Endothelial cell of umbilical vein (primary cell): ENCODE data around the gene WNT9B. TPM values are rescaled to one million over a fixed set of nuclear protein-coding genes. Genes with fewer than 3 reads are reported as not detected.

Experiments used
- BruUV-seq: library from RNA; stranded (reverse); fragments of 400-500 nt; replicated peaks from 2 replicates; lab custom pipeline; 2021; lab: Mats Ljungman, UMichigan
- CTCF ChIA-PET: fragments of 300-600, 350-600 bp; sonication (Branson Sonifier 250); formaldehyde crosslinking; loops from one replicate; lab custom pipeline; 2021; ENCODE audit warnings: antibody characterized with exemption, inconsistent platforms; lab: Charles Lee
- POLR2A ChIA-PET: fragments of 300-600, 350-600 bp; sonication (Branson Sonifier 250); formaldehyde crosslinking; loops from one replicate; lab custom pipeline; 2021; ENCODE audit warnings: antibody characterized with exemption, inconsistent platforms; lab: Charles Lee
- DNase-seq: peaks from one replicate; pipeline ENCODE4 v3.0.0-alpha.2; 2011; ENCODE audit warnings: low read depth, low spot score
- FAIRE-seq: peaks from 2 replicates; lab custom pipeline; 2011; peaks lifted over from hg19 to GRCh38; lab: Jason Lieb, UNC
- H2AFZ ChIP-seq: 2 replicates; pipeline ENCODE4 v1.6.0; 2012; ENCODE audit warnings: low read depth, low read length, control low read depth, inconsistent platforms
- H3K27ac ChIP-seq: 2 replicates; pipeline ENCODE4 v1.5.1; 2011; ENCODE audit warnings: low read depth, mild to moderate bottlenecking, control low read depth, low read length, moderate library complexity; ENCODE audit not compliant: insufficient read depth
- H3K27me3 ChIP-seq, 2 experiments: 2 replicates each; pipeline versions ENCODE4 v1.6.0 to v1.6.1; 2011; ENCODE audit warnings: low read length in 2 of 2, mixed read lengths in 1 of 2; ENCODE audit not compliant: control insufficient read depth in 2 of 2, insufficient read depth in 2 of 2
- H3K36me3 ChIP-seq, 2 experiments: 2 replicates in 1 of 2; 3 replicates in 1 of 2; pipeline ENCODE4 v1.5.1; 2011; ENCODE audit warnings: low read length in 2 of 2, mild to moderate bottlenecking in 1 of 2, moderate library complexity in 1 of 2; ENCODE audit not compliant: control insufficient read depth in 2 of 2, insufficient read depth in 2 of 2; ENCODE audit errors: extremely low read depth in 1 of 2
- H3K4me1 ChIP-seq: 3 replicates; pipeline ENCODE4 v1.5.1; 2011; ENCODE audit warnings: mild to moderate bottlenecking, low read length; ENCODE audit not compliant: control insufficient read depth, insufficient read depth; ENCODE audit errors: extremely low read depth
- H3K4me2 ChIP-seq: 2 replicates; pipeline ENCODE4 v1.6.1; 2011; ENCODE audit warnings: low read length, control low read depth, mixed read lengths; ENCODE audit not compliant: insufficient read depth
- H3K4me3 ChIP-seq, 3 experiments: fragments of 200-600 bp in 1 of 3; sonication (generic), shearing (Covaris generic) in 1 of 3; replicated peaks in 1 of 3; 2 replicates each; pipeline ENCODE4 v1.5.1; 2011 to 2016; ENCODE audit warnings: control low read depth in 3 of 3, low read length in 3 of 3, mild to moderate bottlenecking in 2 of 3, inconsistent platforms in 1 of 3, low read depth in 1 of 3, moderate library complexity in 1 of 3; ENCODE audit not compliant: insufficient read depth in 1 of 3
- H3K79me2 ChIP-seq: 2 replicates; pipeline ENCODE4 v1.6.0; 2012; ENCODE audit warnings: low read length, inconsistent platforms; ENCODE audit not compliant: control insufficient read depth, insufficient read depth
- H3K9ac ChIP-seq: replicated peaks from 2 replicates; pipeline ENCODE3; 2011; ENCODE audit warnings: low read length, control low read depth; ENCODE audit not compliant: insufficient read depth; ENCODE audit errors: extremely low read depth
- H3K9me1 ChIP-seq: replicated peaks from 3 replicates; pipeline ENCODE4 v1.6.0; 2011; ENCODE audit warnings: mild to moderate bottlenecking, low read length; ENCODE audit not compliant: control insufficient read depth, insufficient read depth; ENCODE audit errors: extremely low read depth
- H3K9me3 ChIP-seq: replicated peaks from 2 replicates; pipeline ENCODE4 v1.5.1; 2012; ENCODE audit warnings: low read length, inconsistent platforms; ENCODE audit not compliant: control insufficient read depth, insufficient read depth
- H4K20me1 ChIP-seq: replicated peaks from 2 replicates; pipeline ENCODE3; 2011; ENCODE audit warnings: mild to moderate bottlenecking, low read length; ENCODE audit not compliant: control insufficient read depth, insufficient read depth; ENCODE audit errors: extremely low read depth
- CTCF ChIP-seq, 2 donors: IDR thresholded peaks; 1 replicate in 1 of 2; 2 replicates in 1 of 2; pipeline ENCODE4 v1.5.1; 2011; ENCODE audit warnings: low read length in 2 of 2, mild to moderate bottlenecking in 2 of 2, moderate library complexity in 2 of 2, control low read depth in 1 of 2, inconsistent platforms in 1 of 2, low read depth in 1 of 2; ENCODE audit not compliant: insufficient read depth in 1 of 2; ENCODE audit errors: extremely low read depth in 1 of 2
- EZH2 ChIP-seq: IDR thresholded peaks from 2 replicates; pipeline ENCODE4 v1.6.1; 2012; ENCODE audit warnings: borderline replicate concordance, low read depth, mild to moderate bottlenecking, moderate library complexity, low read length, inconsistent platforms; ENCODE audit not compliant: severe bottlenecking
- FOS ChIP-seq: IDR thresholded peaks from 2 replicates; pipeline ENCODE4 v1.6.1; 2011; ENCODE audit warnings: mild to moderate bottlenecking, low read length, moderate library complexity, borderline replicate concordance; ENCODE audit not compliant: insufficient read depth
- GATA2 ChIP-seq: IDR thresholded peaks from 2 replicates; pipeline ENCODE4 v1.7.0; 2011; ENCODE audit warnings: low read depth, mild to moderate bottlenecking, moderate library complexity, mixed read lengths, low read length; ENCODE audit not compliant: insufficient read length, insufficient read depth
- JUN ChIP-seq: IDR thresholded peaks from 2 replicates; pipeline ENCODE4 v1.6.1; 2011; ENCODE audit warnings: borderline replicate concordance, low read depth; ENCODE audit not compliant: insufficient read length, insufficient read depth
- MAX ChIP-seq: IDR thresholded peaks from 2 replicates; pipeline ENCODE4 v1.6.1; 2011; ENCODE audit not compliant: insufficient read depth, insufficient read length
- MYC ChIP-seq: IDR thresholded peaks from one replicate; pipeline ENCODE4 v1.6.1; 2011; ENCODE audit warnings: mild to moderate bottlenecking, low read depth, low read length
- POLR2A ChIP-seq: IDR thresholded peaks from 2 replicates; pipeline ENCODE4 v1.6.1; 2012; ENCODE audit warnings: low read depth, mild to moderate bottlenecking, control low read depth, low read length
- POLR2AphosphoS5 ChIP-seq: IDR thresholded peaks from 2 replicates; pipeline ENCODE4 v1.6.1; 2012; ENCODE audit warnings: low read depth, mild to moderate bottlenecking, control low read depth, low read length, moderate library complexity; ENCODE audit not compliant: insufficient read depth
- dilution Hi-C: fragments of 300-500 bp; cut with MboI; formaldehyde crosslinking; loops from one replicate; pipeline ENCODE4 v1.15.0; 2019; ENCODE audit warnings: low sequenced_read_pairs; ENCODE audit not compliant: extremely low pct_ligation_motif_present
- intact Hi-C: fragments of 100-400 bp; cut with micrococcal nuclease; formaldehyde crosslinking; loops from one replicate; pipeline ENCODE4 v1.10.0; 2022
- polyA plus RNA-seq, 4 experiments: library from polyadenylated mRNA; depleted of rRNA in 3 of 4; stranded (reverse) in 3 of 4; unstranded in 1 of 4; fragments of >200 nt; gene quantifications; 2 replicates each; pipeline versions ENCODE4 v1.2.1 to v1.2.3, GENCODE V29; 2011 to 2012; ENCODE audit warnings: missing spikeins in 1 of 4
- total RNA-seq: library from RNA; stranded (reverse); gene quantifications from 2 replicates; pipeline ENCODE4 v1.2.3, GENCODE V29; 2021

WNT9B gene
- total and polyA plus RNA-seq, 2 donors (not counting 3 experiments of a cell fraction or from before 2014, with no cell fraction given), result not detected

GRCh38 chr17:46833840-46834208, 17.6 kb upstream of the WNT9B start:
- H3K9ac ChIP-seq, result no peak overlapping the region
- no peak overlapping the region for H3K4me3 ChIP-seq
- no peaks in the 10 kb centered on the region for H3K36me3 ChIP-seq
- H3K9me3 ChIP-seq, result no peaks in the 10 kb centered on the region
- intact Hi-C loops (loop anchor here (10.0 kb wide), 1 partner anchor 49 kb away; no protein-coding TSS in a partner anchor), dilution Hi-C loops (no loop called here)
- POLR2A ChIA-PET, result no interaction called here
- no peaks in the 10 kb centered on the region for H3K4me1 ChIP-seq
- no peaks in the 10 kb centered on the region for H3K79me2 ChIP-seq
- no peak overlapping the region for H3K4me2 ChIP-seq
- CTCF ChIA-PET, result interaction anchor here (1.2 to 3.8 kb wide), 4 partner anchors 8 to 72 kb away, joined by 3 to 34 read pairs (median 14); no protein-coding TSS in a partner anchor
- FAIRE-seq, result no peak
- no TSS peak for BruUV-seq
- H2AFZ ChIP-seq, result no peak overlapping the region
- no peak overlapping the region for H3K27ac ChIP-seq
- peaks cover 3 to 4% of the 10 kb centered on the region in 2 experiments for H3K27me3 ChIP-seq
- no peak for TF ChIP-seq CTCF (IDR thresholded peaks at IDR 0.05; ENCODE audit: extremely low read depth in 1 of 2, insufficient read depth in 1 of 2, low read depth in 1 of 2, low read length in 2 of 2)
- no peak for TF ChIP-seq POLR2AphosphoS5
- TF ChIP-seq GATA2, result no peak
- no peak for TF ChIP-seq MAX
- no peak for TF ChIP-seq POLR2A
- no peak for TF ChIP-seq MYC
- TF ChIP-seq JUN, result no peak
- TF ChIP-seq FOS, result no peak
- TF ChIP-seq EZH2, result no peak
- no peak for DNase-seq
- H3K9me1 ChIP-seq, result no peaks in the 10 kb centered on the region
- no peaks in the 10 kb centered on the region for H4K20me1 ChIP-seq
